ENCODE data around the gene TNS1.

Gene TNS1

GRCh38 chr2:218012284-218012683 is 9.5 kb upstream of the TNS1 start:
- Mint-ChIP-seq H3K9me3 (no peaks in the 10 kb centered on the region), H3K27ac (no peak overlapping the region), H3K4me1 (peaks cover 17% of the 10 kb centered on the region), H3K4me3 (no peak overlapping the region), H3K36me3 (no peaks in the 10 kb centered on the region), H3K27me3 (peaks cover 57% of the 10 kb centered on the region)
- ATAC-seq, result no peak

GRCh38 chr2:218011653-218012040 is 8.9 kb upstream of the TNS1 start:
- ATAC-seq, result no peak
- H3K27me3 Mint-ChIP-seq, result peaks cover 58% of the 10 kb centered on the region
- peaks cover 17% of the 10 kb centered on the region for H3K4me1 Mint-ChIP-seq
- H3K4me3 Mint-ChIP-seq, result no peak overlapping the region
- H3K27ac Mint-ChIP-seq, result no peak overlapping the region
- no peaks in the 10 kb centered on the region for H3K36me3 Mint-ChIP-seq
- H3K9me3 Mint-ChIP-seq, result no peaks in the 10 kb centered on the region

- no peak for ATAC-seq
- H3K27me3 Mint-ChIP-seq, result peaks cover 63% of the 10 kb centered on the region
Observed at GRCh38 chr2:218010984-218011652, 8.3 kb upstream of the TNS1 start.

GRCh38 chr2:218010140-218010983 is 7.6 kb upstream of the TNS1 start:
- ATAC-seq, result peak; percentile 26
- no peak overlapping the region for H3K27ac Mint-ChIP-seq
- peak overlapping the region; percentile 40 for H3K4me3 Mint-ChIP-seq
- H3K27me3 Mint-ChIP-seq, result peaks cover 71% of the 10 kb centered on the region
- H3K36me3 Mint-ChIP-seq, result no peaks in the 10 kb centered on the region
- peaks cover 17% of the 10 kb centered on the region for H3K4me1 Mint-ChIP-seq
- no peaks in the 10 kb centered on the region for H3K9me3 Mint-ChIP-seq

More at GRCh38 chr2:218010984-218011652, 8.3 kb upstream of the TNS1 start:
- Mint-ChIP-seq H3K36me3 (no peaks in the 10 kb centered on the region), H3K9me3 (no peaks in the 10 kb centered on the region), H3K4me1 (peaks cover 17% of the 10 kb centered on the region), H3K27ac (no peak overlapping the region), H3K4me3 (peak overlapping the region; percentile 40)

GRCh38 chr2:218009765-218010139 is 7.0 kb upstream of the TNS1 start:
- Mint-ChIP-seq H3K4me3 (peak overlapping the region; percentile 73), H3K4me1 (peaks cover 18% of the 10 kb centered on the region), H3K27ac (no peak overlapping the region), H3K36me3 (no peaks in the 10 kb centered on the region), H3K27me3 (peaks cover 75% of the 10 kb centered on the region), H3K9me3 (no peaks in the 10 kb centered on the region)
- ATAC-seq, result no peak

GRCh38 chr2:218009231-218009630 is 6.4 kb upstream of the TNS1 start:
- no peak for ATAC-seq
- Mint-ChIP-seq H3K4me3 (no peak overlapping the region), H3K27me3 (peaks cover 76% of the 10 kb centered on the region)

GRCh38 chr2:218008060-218009040 is 5.6 kb upstream of the TNS1 start:
- peaks cover 78% of the 10 kb centered on the region for H3K27me3 Mint-ChIP-seq

More at GRCh38 chr2:218009231-218009630, 6.4 kb upstream of the TNS1 start:
- H3K36me3 Mint-ChIP-seq, result no peaks in the 10 kb centered on the region
- H3K27ac Mint-ChIP-seq, result no peak overlapping the region
- no peaks in the 10 kb centered on the region for H3K9me3 Mint-ChIP-seq
- H3K4me1 Mint-ChIP-seq, result peaks cover 24% of the 10 kb centered on the region

GRCh38 chr2:218006741-218007140 is 3.9 kb upstream of the TNS1 start:
- no peak for ATAC-seq
- Mint-ChIP-seq H3K4me3 (no peak overlapping the region), H3K27ac (no peak overlapping the region), H3K4me1 (peaks cover 27% of the 10 kb centered on the region), H3K36me3 (no peaks in the 10 kb centered on the region), H3K9me3 (no peaks in the 10 kb centered on the region), H3K27me3 (peaks cover 79% of the 10 kb centered on the region)

More at GRCh38 chr2:218008060-218009040, 5.6 kb upstream of the TNS1 start:
- H3K27ac Mint-ChIP-seq, result no peak overlapping the region
- H3K9me3 Mint-ChIP-seq, result no peaks in the 10 kb centered on the region
- H3K36me3 Mint-ChIP-seq, result no peaks in the 10 kb centered on the region
- H3K4me3 Mint-ChIP-seq, result no peak overlapping the region
- no peak for ATAC-seq
- peaks cover 27% of the 10 kb centered on the region for H3K4me1 Mint-ChIP-seq

- ATAC-seq, result no peak
Observed at GRCh38 chr2:218005486-218005885, 2.7 kb upstream of the TNS1 start.

GRCh38 chr2:218005028-218005427 is 2.2 kb upstream of the TNS1 start:
- no peak for ATAC-seq
- peaks cover 22% of the 10 kb centered on the region for H3K4me1 Mint-ChIP-seq
- H3K4me3 Mint-ChIP-seq, result no peak overlapping the region
- H3K36me3 Mint-ChIP-seq, result no peaks in the 10 kb centered on the region
- no peak overlapping the region for H3K27ac Mint-ChIP-seq
- no peaks in the 10 kb centered on the region for H3K9me3 Mint-ChIP-seq
- H3K27me3 Mint-ChIP-seq, result peaks cover 73% of the 10 kb centered on the region

More at GRCh38 chr2:218005486-218005885, 2.7 kb upstream of the TNS1 start:
- no peaks in the 10 kb centered on the region for H3K9me3 Mint-ChIP-seq
- peaks cover 74% of the 10 kb centered on the region for H3K27me3 Mint-ChIP-seq
- H3K4me1 Mint-ChIP-seq, result peaks cover 22% of the 10 kb centered on the region
- no peak overlapping the region for H3K4me3 Mint-ChIP-seq
- no peaks in the 10 kb centered on the region for H3K36me3 Mint-ChIP-seq
- no peak overlapping the region for H3K27ac Mint-ChIP-seq

- Mint-ChIP-seq H3K27me3 (peaks cover 64% of the 10 kb centered on the region), H3K9me3 (no peaks in the 10 kb centered on the region), H3K36me3 (no peaks in the 10 kb centered on the region), H3K27ac (no peak overlapping the region), H3K4me3 (no peak overlapping the region), H3K4me1 (peaks cover 12% of the 10 kb centered on the region)
- peak; percentile 44 for ATAC-seq
Observed at GRCh38 chr2:218003981-218004419, 1.2 kb upstream of the TNS1 start.

- H3K27ac Mint-ChIP-seq, result no peak overlapping the region
- no peak overlapping the region for H3K4me3 Mint-ChIP-seq
- peaks cover 10% of the 10 kb centered on the region for H3K4me1 Mint-ChIP-seq
- peaks cover 61% of the 10 kb centered on the region for H3K27me3 Mint-ChIP-seq
- ATAC-seq, result no peak
- H3K36me3 Mint-ChIP-seq, result no peaks in the 10 kb centered on the region
- no peaks in the 10 kb centered on the region for H3K9me3 Mint-ChIP-seq
Observed at GRCh38 chr2:218003281-218003944, 618 bp upstream of the TNS1 start.

- Mint-ChIP-seq H3K27ac (no peak overlapping the region), H3K9me3 (no peaks in the 10 kb centered on the region), H3K27me3 (peaks cover 63% of the 10 kb centered on the region), H3K36me3 (no peaks in the 10 kb centered on the region), H3K4me1 (peaks cover 10% of the 10 kb centered on the region), H3K4me3 (no peak overlapping the region)
- ATAC-seq, result no peak
Observed at GRCh38 chr2:218002143-218002844, 501 bp downstream of the TNS1 start.

GRCh38 chr2:218001629-218002028 is 1.2 kb downstream of the TNS1 start:
- H3K27ac Mint-ChIP-seq, result no peak overlapping the region
- ATAC-seq, result no peak
- H3K4me1 Mint-ChIP-seq, result peaks cover 10% of the 10 kb centered on the region
- peaks cover 68% of the 10 kb centered on the region for H3K27me3 Mint-ChIP-seq
- H3K4me3 Mint-ChIP-seq, result no peak overlapping the region
- H3K9me3 Mint-ChIP-seq, result no peaks in the 10 kb centered on the region
- H3K36me3 Mint-ChIP-seq, result no peaks in the 10 kb centered on the region
